Measurements from ENCODE around the gene MTERF4. TPM values are rescaled to one million over a fixed set of nuclear protein-coding genes. Genes with fewer than 3 reads are reported as not detected.

The MTERF4 gene
- total RNA-seq, 2 experiments from 2014 or later: 88.1 to 88.9 TPM

DNA sequence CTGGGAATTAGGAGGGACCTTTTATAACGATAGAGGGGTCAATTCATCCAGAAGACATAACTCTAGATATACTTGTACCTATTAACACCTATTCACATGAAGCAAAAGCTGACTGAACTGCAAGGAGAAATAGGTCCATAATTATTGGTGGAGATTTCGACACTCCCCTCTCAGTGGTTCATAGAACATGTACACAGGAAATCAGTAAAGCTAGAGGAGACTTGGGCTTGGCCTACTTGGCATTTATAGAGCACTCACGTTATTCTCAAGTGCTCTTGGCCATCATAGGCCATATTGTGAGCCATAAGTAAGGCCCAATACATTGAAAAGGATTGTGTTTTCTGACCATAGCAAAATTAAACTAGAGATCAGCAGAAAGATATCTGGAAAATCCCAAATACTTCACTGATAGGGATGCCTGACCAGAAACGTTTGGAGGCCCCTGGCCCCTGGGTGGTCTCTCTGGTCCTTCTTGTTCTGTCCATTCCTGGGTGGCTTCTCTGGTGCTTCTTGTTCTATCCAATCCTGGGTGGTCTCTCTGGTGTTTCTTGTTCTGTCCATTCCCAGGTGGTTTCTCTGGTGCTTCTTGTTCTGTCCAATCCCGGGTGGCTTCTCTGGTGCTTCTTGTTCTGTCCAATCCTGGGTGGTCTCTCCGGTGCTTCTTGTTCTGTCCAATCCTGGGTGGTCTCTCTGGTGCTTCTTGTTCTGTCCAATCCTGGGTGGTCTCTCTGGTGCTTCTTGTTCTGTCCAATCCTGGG is 54.7 kb downstream of the MTERF4 start:
- no peak for ATAC-seq (ENCODE audit: low read depth)
- POLR2A ChIA-PET: no interaction called here
- Mint-ChIP-seq H3K27me3 (peaks cover 7% of the 10 kb centered on the region), H3K4me1 (no peaks in the 10 kb centered on the region), H3K27ac (no peak overlapping the region), H3K36me3 (no peaks in the 10 kb centered on the region), H3K4me3 (no peak overlapping the region), H3K9me3 (no peaks in the 10 kb centered on the region)
- DNase-seq: no peak

Other genes with a start within 250 kb of the MTERF4 start
- gene AGXT, start 233.5 kb downstream of the MTERF4 start, total RNA-seq: not detected
- gene MAB21L4, start 206.1 kb downstream of the MTERF4 start, total RNA-seq: not detected
- gene CROCC2, start 196.0 kb downstream of the MTERF4 start, total RNA-seq: not detected
- gene SNED1, start 103.7 kb downstream of the MTERF4 start, total RNA-seq: 10 to 100 TPM; 14.5 to 18.7 TPM
- gene PASK, start 47.2 kb upstream of the MTERF4 start, total RNA-seq: 100 to 1,000 TPM; 132 to 153 TPM
- gene PPP1R7, start 48.2 kb upstream of the MTERF4 start, total RNA-seq: 10 to 100 TPM; 78.8 to 84.6 TPM
- gene ANO7, start 86.4 kb upstream of the MTERF4 start, total RNA-seq: 1 to 10 TPM in 1 of 2 experiments, under 1 TPM in 1; 0.97 to 1.4 TPM
- gene HDLBP, start 213.4 kb upstream of the MTERF4 start, total RNA-seq: 100 to 1,000 TPM; 158 TPM
- gene SEPTIN2, start 213.6 kb upstream of the MTERF4 start, total RNA-seq: 100 to 1,000 TPM; 259 to 275 TPM

Data from activated naive CD8-positive, alpha-beta T cell treated with anti-CD3 and anti-CD28 coated beads, Interleukin-2, amount 10 ng/mL, durations not matched to agents 7 days and 5 days (primary cell).